22Rv1 (cell line): ENCODE data around the gene POLD2.

Experiments
- ZFX ChIP-seq: fragments of 450-650 bp; IDR thresholded peaks from 2 replicates; pipeline ENCODE4 v1.6.1; 2017; ENCODE audit warnings: antibody characterized with exemption, borderline replicate concordance
- TF ChIP-seq, protein P1 (sequence below): fragments of 450-650 bp; IDR thresholded peaks from 2 replicates; pipeline ENCODE4 v1.5.1; 2017; ENCODE audit warnings: mild to moderate bottlenecking

DNA sequence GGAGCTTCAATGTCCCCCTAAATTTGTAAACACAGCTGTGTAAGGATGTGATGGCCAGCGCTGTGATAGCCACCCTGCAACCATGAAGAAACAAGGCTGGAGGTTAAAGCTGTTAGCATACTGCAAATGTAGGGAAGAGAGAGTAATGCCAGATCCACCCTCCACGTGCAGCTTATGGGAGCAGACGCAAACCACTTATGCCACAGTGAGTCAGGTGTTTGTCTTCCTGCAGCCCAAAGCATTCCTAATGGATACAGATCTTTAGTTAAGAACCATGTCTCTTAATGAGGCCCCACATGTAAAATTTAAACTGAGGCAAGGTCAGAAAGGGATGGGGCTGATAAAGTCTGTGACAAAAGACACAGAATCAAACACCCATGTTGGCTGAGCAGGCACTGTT, 31.4 kb upstream of the POLD2 start:
- TF ChIP-seq, protein P1, sequence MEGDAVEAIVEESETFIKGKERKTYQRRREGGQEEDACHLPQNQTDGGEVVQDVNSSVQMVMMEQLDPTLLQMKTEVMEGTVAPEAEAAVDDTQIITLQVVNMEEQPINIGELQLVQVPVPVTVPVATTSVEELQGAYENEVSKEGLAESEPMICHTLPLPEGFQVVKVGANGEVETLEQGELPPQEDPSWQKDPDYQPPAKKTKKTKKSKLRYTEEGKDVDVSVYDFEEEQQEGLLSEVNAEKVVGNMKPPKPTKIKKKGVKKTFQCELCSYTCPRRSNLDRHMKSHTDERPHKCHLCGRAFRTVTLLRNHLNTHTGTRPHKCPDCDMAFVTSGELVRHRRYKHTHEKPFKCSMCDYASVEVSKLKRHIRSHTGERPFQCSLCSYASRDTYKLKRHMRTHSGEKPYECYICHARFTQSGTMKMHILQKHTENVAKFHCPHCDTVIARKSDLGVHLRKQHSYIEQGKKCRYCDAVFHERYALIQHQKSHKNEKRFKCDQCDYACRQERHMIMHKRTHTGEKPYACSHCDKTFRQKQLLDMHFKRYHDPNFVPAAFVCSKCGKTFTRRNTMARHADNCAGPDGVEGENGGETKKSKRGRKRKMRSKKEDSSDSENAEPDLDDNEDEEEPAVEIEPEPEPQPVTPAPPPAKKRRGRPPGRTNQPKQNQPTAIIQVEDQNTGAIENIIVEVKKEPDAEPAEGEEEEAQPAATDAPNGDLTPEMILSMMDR = no peak
- no peak for TF ChIP-seq ZFX
